ENCODE measurements around the gene SEPTIN5. TPM values are rescaled to one million over a fixed set of nuclear protein-coding genes. Genes with fewer than 3 reads are reported as not detected.

The SEPTIN5 gene
- total RNA-seq, 2 experiments from 2014 or later: not detected

DNA sequence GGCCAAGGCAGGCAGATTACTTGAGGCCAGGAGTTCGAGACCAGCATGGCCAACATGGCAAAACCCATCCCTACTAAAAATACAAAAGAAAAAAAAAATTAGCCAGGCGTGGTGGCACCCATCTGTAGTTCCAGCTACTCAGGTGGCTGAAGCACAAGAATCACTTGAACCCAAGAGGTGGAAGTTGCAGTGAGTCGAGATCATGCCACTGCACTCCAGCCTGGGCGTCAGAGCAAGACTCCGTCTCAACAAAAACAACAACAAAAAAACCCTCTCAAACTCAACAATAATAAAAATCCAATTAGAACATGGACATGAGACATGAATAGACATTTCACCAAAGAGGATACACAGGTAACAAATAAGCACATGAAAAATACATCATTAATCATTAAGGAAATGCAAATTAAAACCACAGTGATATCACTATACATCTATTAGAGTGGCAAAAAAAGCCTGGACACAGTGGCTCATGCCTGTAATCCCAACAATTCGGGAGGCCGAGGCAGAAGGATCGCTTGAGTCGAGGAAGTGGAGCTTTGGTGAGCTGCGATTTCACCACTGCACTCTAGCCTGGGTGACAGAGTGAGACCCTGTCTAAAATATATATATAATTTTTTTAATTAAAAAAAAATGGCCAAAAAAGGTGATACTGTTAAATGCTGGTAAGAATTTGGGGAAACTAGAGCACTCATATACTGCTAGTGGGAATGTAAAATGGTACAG, 12.7 kb upstream of the SEPTIN5 start:
- H3K27ac ChIP-seq (ENCODE audit: low read depth, low read length, poor library complexity, severe bottlenecking): no peak overlapping the region
- H3K4me2 ChIP-seq (ENCODE audit: low read length): no peak overlapping the region
- intact Hi-C loops (cut with micrococcal nuclease; ENCODE audit: unreplicated experiment): no loop called here
- DNase-seq (ENCODE audit: low spot score): no peak
- POLR2A ChIA-PET: interaction anchor here (0.7 to 1.0 kb wide), 2 partner anchors 10 to 373 kb away, joined by 3 to 5 read pairs; no protein-coding TSS in a partner anchor
- H2AFZ ChIP-seq (ENCODE audit: low read length): no peak overlapping the region
- no peaks in the 10 kb centered on the region for H3K79me2 ChIP-seq (ENCODE audit: insufficient read depth, low read depth, low read length)
- no peaks in the 10 kb centered on the region for H3K4me1 ChIP-seq (ENCODE audit: insufficient read depth, low read length, poor library complexity, severe bottlenecking)
- no peak overlapping the region for H3K4me3 ChIP-seq (ENCODE audit: low read depth, low read length, poor library complexity, severe bottlenecking)
- no peaks in the 10 kb centered on the region for H4K20me1 ChIP-seq (ENCODE audit: insufficient read depth, low read length)
- CTCF ChIA-PET (ENCODE audit: unreplicated experiment): no interaction called here
- H3K9me3 ChIP-seq (ENCODE audit: low read length): no peaks in the 10 kb centered on the region
- no peaks in the 10 kb centered on the region for H3K36me3 ChIP-seq (ENCODE audit: insufficient read depth, low read length)
- BruUV-seq (replicated peaks): no TSS peak
- TF ChIP-seq EZH2phosphoT487 (IDR thresholded peaks at IDR 0.05; ENCODE audit: borderline replicate concordance, low read depth, low read length): no peak
- TF ChIP-seq CTCF (conservative IDR thresholded peaks at IDR 0.05; ENCODE audit: low read length): no peak
- H3K9me2 ChIP-seq (ENCODE audit: insufficient read depth, low read length): no peaks in the 10 kb centered on the region

GRCh38 chr22:19703869-19704268, 10.4 kb upstream of the SEPTIN5 start:
- no peak overlapping the region for H2AFZ ChIP-seq (ENCODE audit: low read length)
- no peaks in the 10 kb centered on the region for H4K20me1 ChIP-seq (ENCODE audit: insufficient read depth, low read length)
- no peak overlapping the region for H3K4me3 ChIP-seq (ENCODE audit: low read depth, low read length, poor library complexity, severe bottlenecking)
- ChIA-PET CTCF (ENCODE audit: unreplicated experiment) (no interaction called here), POLR2A (interaction anchor here (0.6 kb wide), 2 partner anchors 42 to 226 kb away, joined by 4 to 10 read pairs; no protein-coding TSS in a partner anchor)
- no peak for DNase-seq (ENCODE audit: low spot score)
- H3K79me2 ChIP-seq (ENCODE audit: insufficient read depth, low read depth, low read length): no peaks in the 10 kb centered on the region
- BruUV-seq (replicated peaks): no TSS peak
- H3K27ac ChIP-seq (ENCODE audit: low read depth, low read length, poor library complexity, severe bottlenecking): no peak overlapping the region
- H3K36me3 ChIP-seq (ENCODE audit: insufficient read depth, low read length): no peaks in the 10 kb centered on the region
- intact Hi-C loops (cut with micrococcal nuclease; ENCODE audit: unreplicated experiment): no loop called here
- TF ChIP-seq CTCF (conservative IDR thresholded peaks at IDR 0.05; ENCODE audit: low read length) (no peak), EZH2phosphoT487 (IDR thresholded peaks at IDR 0.05; ENCODE audit: borderline replicate concordance, low read depth, low read length) (no peak)
- H3K9me3 ChIP-seq (ENCODE audit: low read length): no peaks in the 10 kb centered on the region
- no peaks in the 10 kb centered on the region for H3K4me1 ChIP-seq (ENCODE audit: insufficient read depth, low read length, poor library complexity, severe bottlenecking)
- H3K4me2 ChIP-seq (ENCODE audit: low read length): no peak overlapping the region
- no peaks in the 10 kb centered on the region for H3K9me2 ChIP-seq (ENCODE audit: insufficient read depth, low read length)

GRCh38 chr22:19704355-19705015, 9.8 kb upstream of the SEPTIN5 start:
- Histone ChIP-seq H2AFZ (ENCODE audit: low read length) (no peak overlapping the region), H3K9me2 (ENCODE audit: insufficient read depth, low read length) (no peaks in the 10 kb centered on the region), H3K9me3 (ENCODE audit: low read length) (no peaks in the 10 kb centered on the region), H3K4me2 (ENCODE audit: low read length) (no peak overlapping the region), H3K4me1 (ENCODE audit: insufficient read depth, low read length, poor library complexity, severe bottlenecking) (no peaks in the 10 kb centered on the region), H3K79me2 (ENCODE audit: insufficient read depth, low read depth, low read length) (no peaks in the 10 kb centered on the region), H4K20me1 (ENCODE audit: insufficient read depth, low read length) (no peaks in the 10 kb centered on the region), H3K4me3 (ENCODE audit: low read depth, low read length, poor library complexity, severe bottlenecking) (no peak overlapping the region), H3K27ac (ENCODE audit: low read depth, low read length, poor library complexity, severe bottlenecking) (no peak overlapping the region), H3K36me3 (ENCODE audit: insufficient read depth, low read length) (no peaks in the 10 kb centered on the region)
- no TSS peak for BruUV-seq (replicated peaks)
- no peak for DNase-seq (ENCODE audit: low spot score)
- POLR2A ChIA-PET: no interaction called here
- intact Hi-C loops (cut with micrococcal nuclease; ENCODE audit: unreplicated experiment): no loop called here
- CTCF ChIA-PET (ENCODE audit: unreplicated experiment): no interaction called here
- no peak for TF ChIP-seq EZH2phosphoT487 (IDR thresholded peaks at IDR 0.05; ENCODE audit: borderline replicate concordance, low read depth, low read length)
- TF ChIP-seq CTCF (conservative IDR thresholded peaks at IDR 0.05; ENCODE audit: low read length): no peak
